SK-N-SH treated with all-trans-retinoic acid at 6 μM for 48 hours (cell line): ENCODE results near the gene NLGN3.

Source experiments
- ARNTL ChIP-seq: fragments of 450-650 bp; formaldehyde crosslinking; IDR thresholded peaks from 2 replicates; pipeline ENCODE4 v1.5.0; 2020; ENCODE audit warnings: low read depth, mild to moderate bottlenecking, moderate library complexity, borderline replicate concordance
- ISL1 ChIP-seq: fragments of 250-450 bp; sonication (Bioruptor Pico); IDR thresholded peaks from 2 replicates; pipeline ENCODE4 v2.1.2; 2022; ENCODE audit warnings: mild to moderate bottlenecking, moderate library complexity
- OSR1 ChIP-seq: fragments of 250-450 bp; sonication (Bioruptor Pico); IDR thresholded peaks from 2 replicates; pipeline ENCODE4 v1.8.0; 2022; ENCODE audit warnings: moderate library complexity, mild to moderate bottlenecking, inconsistent platforms
- SNAI2 ChIP-seq: fragments of 250-450 bp; sonication (Bioruptor Pico); IDR thresholded peaks from 2 replicates; pipeline ENCODE4 v1.5.0; 2020; ENCODE audit warnings: mild to moderate bottlenecking, moderate library complexity
- TCF4 ChIP-seq: fragments of 250-450 bp; sonication (Bioruptor Pico); IDR thresholded peaks from 2 replicates; pipeline ENCODE4 v1.8.0; 2021; ENCODE audit warnings: mild to moderate bottlenecking, moderate library complexity, borderline replicate concordance
- ZFP3 ChIP-seq: fragments of 250-450 bp; sonication (Bioruptor Pico); IDR thresholded peaks from 2 replicates; pipeline ENCODE4 v1.5.0; 2020; ENCODE audit warnings: mild to moderate bottlenecking, moderate library complexity
- ZNF8 ChIP-seq: fragments of 450-650 bp; formaldehyde crosslinking; IDR thresholded peaks from 2 replicates; pipeline ENCODE4 v1.5.0; 2020; ENCODE audit warnings: mild to moderate bottlenecking, moderate library complexity
- TF ChIP-seq, protein P1 (sequence below): fragments of 250-450 bp; sonication (Bioruptor Pico); IDR thresholded peaks from 2 replicates; pipeline ENCODE4 v1.5.1; 2020; ENCODE audit warnings: low read depth, mild to moderate bottlenecking, moderate library complexity

DNA sequence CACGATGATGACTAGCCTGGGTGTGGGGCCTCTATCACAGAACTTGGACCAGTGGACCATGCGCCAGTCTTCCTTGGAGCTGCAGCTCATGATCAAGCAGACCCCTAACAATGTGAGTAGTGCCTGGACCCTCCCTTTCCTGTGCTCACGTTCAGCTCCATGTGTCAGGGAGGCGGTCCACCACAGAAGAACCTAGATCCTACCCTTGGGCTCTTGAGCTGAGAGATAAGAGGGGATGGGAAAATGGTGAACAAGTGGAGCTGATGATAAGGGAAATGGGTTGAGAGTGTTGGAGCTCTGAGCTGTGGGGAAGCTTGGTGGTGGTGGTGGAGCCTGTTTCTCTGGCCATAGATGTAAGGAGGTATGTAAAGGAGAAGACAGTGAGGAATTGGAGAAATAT is 13.1 kb upstream of the NLGN3 start:
- TF ChIP-seq ARNTL (no peak), ZNF8 (CRISPR knock-in tag) (no peak), TCF4 (CRISPR knock-in tag) (no peak), ISL1 (CRISPR knock-in tag) (no peak), SNAI2 (CRISPR knock-in tag) (no peak), OSR1 (CRISPR knock-in tag) (no peak), ZFP3 (no peak)
- TF ChIP-seq, protein P1, sequence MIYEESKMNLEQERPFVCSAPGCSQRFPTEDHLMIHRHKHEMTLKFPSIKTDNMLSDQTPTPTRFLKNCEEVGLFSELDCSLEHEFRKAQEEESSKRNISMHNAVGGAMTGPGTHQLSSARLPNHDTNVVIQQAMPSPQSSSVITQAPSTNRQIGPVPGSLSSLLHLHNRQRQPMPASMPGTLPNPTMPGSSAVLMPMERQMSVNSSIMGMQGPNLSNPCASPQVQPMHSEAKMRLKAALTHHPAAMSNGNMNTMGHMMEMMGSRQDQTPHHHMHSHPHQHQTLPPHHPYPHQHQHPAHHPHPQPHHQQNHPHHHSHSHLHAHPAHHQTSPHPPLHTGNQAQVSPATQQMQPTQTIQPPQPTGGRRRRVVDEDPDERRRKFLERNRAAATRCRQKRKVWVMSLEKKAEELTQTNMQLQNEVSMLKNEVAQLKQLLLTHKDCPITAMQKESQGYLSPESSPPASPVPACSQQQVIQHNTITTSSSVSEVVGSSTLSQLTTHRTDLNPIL = no peak
